T-helper 1 cell treated with Interleukin-12 subunit alpha and Interleukin-12 subunit beta and Interleukin-4 antibody, amounts not matched to agents 30 μg/mL and 1 μg/mL, for 36 hours (primary cell): ENCODE results near the gene KDM5A.
"Not testable (repeated sequence)": the region's sequence is repeated elsewhere in the genome, so short reads cannot be mapped to it uniquely, and the experiment has no call there.

ENCODE experiments used
- H3K27ac Mint-ChIP-seq: one replicate; pipeline ENCODE4 v1.8.0; 2021; ENCODE audit warnings: mild to moderate bottlenecking, mixed read lengths
- H3K27me3 Mint-ChIP-seq: one replicate; pipeline ENCODE4 v1.8.0; 2021; ENCODE audit warnings: low read depth, mixed read lengths
- H3K36me3 Mint-ChIP-seq: one replicate; pipeline ENCODE4 v1.8.0; 2021; ENCODE audit warnings: low read depth, mixed read lengths
- H3K4me1 Mint-ChIP-seq: one replicate; pipeline ENCODE4 v1.8.0; 2021; ENCODE audit warnings: low read depth, mixed read lengths
- H3K4me3 Mint-ChIP-seq: one replicate; pipeline ENCODE4 v1.8.0; 2021; ENCODE audit warnings: mild to moderate bottlenecking, moderate library complexity, mixed read lengths
- H3K9me3 Mint-ChIP-seq: one replicate; pipeline ENCODE4 v1.8.0; 2021; ENCODE audit warnings: mixed read lengths

Gene KDM5A

DNA sequence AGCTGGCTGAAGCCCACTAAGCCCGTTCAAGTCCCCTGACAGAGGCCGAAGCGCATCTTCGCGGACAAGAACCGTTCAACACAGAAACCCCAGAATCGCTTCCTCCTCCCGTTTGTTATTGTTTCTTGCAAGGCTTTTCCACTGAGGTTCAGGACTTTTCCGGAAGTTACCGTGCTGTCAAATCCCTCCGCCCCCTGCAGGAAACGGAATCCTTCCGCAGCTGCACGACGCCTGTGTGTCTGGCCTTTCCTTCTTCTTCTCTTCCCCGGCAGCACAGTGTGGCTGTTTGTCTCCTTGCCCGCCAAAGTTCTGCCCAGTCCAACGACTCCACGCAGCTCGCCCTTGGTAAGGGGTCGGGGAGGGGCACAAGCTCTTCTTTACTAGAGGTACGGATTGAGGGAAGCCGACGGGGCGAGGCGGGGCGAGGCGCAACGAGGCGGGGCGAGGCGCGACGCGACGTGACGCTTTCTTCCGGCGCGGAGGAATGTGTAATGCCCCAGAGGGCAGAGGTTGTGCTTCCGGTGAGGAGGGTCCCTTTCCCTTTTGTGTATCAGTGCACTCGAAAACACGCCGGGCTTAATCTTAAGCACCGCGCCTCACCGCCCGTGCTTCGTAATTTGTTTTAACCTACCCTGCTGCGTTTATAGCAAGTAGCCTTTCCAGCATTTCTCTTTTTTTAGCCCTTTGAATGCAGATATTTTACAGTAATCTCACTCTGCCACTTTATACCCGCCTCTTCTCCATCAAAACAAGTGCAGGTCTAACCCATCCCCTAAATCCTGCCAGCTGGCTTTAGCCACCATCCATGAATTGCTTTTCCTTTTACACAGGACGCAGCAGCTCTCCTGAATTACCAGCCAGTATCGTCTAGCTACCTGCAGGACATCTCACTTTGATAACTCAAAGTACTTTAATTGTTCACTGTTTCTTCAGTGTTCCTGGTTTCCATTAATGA is at the start of gene KDM5A:
TSS of gene KDM5A (minus strand) at position 179 of the 955 bp plus-strand sequence. CDS start 229 bp downstream, outside the sequence.
- H3K27ac Mint-ChIP-seq, result peak within 1 kb of the TSS; percentile 100
- H3K36me3 Mint-ChIP-seq, result peaks cover 25% of the 10 kb centered on the region
- peaks cover 26% of the 10 kb centered on the region for H3K4me1 Mint-ChIP-seq
- H3K9me3 Mint-ChIP-seq, result peaks cover 3% of the 10 kb centered on the region
- peak within 1 kb of the TSS; percentile 99 for H3K4me3 Mint-ChIP-seq
- no peaks in the 10 kb centered on the region for H3K27me3 Mint-ChIP-seq

DNA sequence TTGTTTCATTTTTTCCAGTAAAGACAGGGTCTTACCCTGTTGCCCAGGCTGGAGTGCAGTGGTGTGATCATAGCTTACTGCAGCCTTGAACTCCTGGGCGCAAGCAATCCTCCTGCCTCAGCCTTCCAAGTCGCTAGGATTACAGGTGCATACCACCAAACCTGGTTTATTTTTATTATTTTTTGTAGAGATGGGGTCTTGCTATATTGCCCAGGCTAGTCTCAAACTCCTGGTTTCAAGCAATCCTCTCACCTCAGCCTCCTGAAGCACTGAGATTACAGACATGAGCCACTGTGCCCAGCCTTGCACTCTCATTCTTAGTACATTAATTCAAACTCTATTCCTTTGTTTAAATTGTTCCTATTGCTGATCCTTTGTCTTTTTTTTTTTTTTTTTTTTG is 46.6 kb upstream of the KDM5A start:
- H3K27me3 Mint-ChIP-seq, H3K27ac Mint-ChIP-seq, H3K4me3 Mint-ChIP-seq, H3K9me3 Mint-ChIP-seq, H3K4me1 Mint-ChIP-seq: not testable (repeated sequence)
- H3K36me3 Mint-ChIP-seq, result peaks cover 20% of the 10 kb centered on the region

DNA sequence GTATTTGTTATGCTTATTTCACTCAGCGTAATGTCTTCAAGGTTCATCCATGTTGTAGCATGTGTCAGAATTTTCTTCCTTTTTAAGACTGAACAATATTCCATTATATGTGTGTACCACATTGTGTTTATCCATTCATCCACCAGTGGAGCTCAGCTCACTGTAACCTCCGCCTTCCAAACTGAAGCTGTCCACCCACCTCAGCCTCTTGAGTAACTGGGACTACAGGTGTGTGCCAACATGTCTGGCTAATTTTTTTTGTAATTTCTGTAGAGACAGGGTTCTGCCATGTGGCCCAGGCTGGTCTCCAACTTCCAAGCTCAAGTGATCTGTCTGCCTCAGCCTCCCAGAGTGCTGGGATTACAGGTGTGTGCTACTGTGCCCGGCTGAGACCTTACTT is 33.4 kb upstream of the KDM5A start:
- Mint-ChIP-seq H3K27ac (peak overlapping the region; percentile 31), H3K4me1 (no peaks in the 10 kb centered on the region), H3K27me3 (no peaks in the 10 kb centered on the region), H3K36me3 (peaks cover 14% of the 10 kb centered on the region), H3K4me3 (no peak overlapping the region), H3K9me3 (no peaks in the 10 kb centered on the region)

DNA sequence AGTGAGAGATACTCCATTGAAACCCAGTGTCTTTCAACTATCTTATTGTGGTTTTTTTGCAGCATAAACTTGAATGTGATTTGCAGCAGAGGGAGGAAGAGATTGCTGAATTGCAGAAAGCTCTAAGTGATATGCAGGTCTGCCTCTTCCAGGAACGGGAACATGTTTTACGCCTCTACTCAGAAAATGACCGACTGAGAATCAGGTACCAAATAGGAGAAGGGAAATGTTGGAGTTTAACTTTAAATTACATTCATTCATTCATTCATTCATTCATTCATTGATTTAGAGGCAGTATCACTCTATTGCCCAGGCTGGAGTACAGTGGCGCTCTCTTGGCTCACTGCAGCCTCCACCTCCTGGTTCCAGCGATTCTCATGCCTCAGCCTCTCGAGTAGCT is 29.3 kb upstream of the KDM5A start:
- H3K9me3 Mint-ChIP-seq, result no peaks in the 10 kb centered on the region
- no peaks in the 10 kb centered on the region for H3K27me3 Mint-ChIP-seq
- H3K27ac Mint-ChIP-seq, result no peak overlapping the region
- H3K36me3 Mint-ChIP-seq, result peaks cover 23% of the 10 kb centered on the region
- no peak overlapping the region for H3K4me3 Mint-ChIP-seq
- H3K4me1 Mint-ChIP-seq, result no peaks in the 10 kb centered on the region

DNA sequence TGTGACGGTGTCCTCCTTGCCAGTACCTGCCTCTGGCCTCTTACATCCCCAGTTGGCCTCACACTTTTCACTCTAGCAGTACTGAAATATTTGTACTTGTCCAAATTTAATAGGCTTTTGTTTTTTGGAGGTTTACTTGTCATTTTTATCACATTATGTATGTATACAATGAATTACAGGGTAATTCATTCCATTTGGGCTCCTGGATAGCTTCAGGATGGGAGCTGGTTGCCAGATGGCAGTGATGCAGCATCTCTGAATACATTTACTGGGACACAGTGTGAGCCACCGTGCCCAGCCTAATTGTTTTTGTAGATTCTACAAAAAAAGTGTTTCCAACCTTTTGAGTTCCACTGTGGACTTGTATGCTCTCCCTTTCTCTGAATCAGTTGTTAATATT is 25.7 kb upstream of the KDM5A start:
- Mint-ChIP-seq H3K9me3 (no peaks in the 10 kb centered on the region), H3K27me3 (no peaks in the 10 kb centered on the region), H3K4me1 (no peaks in the 10 kb centered on the region), H3K27ac (no peak overlapping the region), H3K4me3 (no peak overlapping the region), H3K36me3 (peaks cover 19% of the 10 kb centered on the region)

DNA sequence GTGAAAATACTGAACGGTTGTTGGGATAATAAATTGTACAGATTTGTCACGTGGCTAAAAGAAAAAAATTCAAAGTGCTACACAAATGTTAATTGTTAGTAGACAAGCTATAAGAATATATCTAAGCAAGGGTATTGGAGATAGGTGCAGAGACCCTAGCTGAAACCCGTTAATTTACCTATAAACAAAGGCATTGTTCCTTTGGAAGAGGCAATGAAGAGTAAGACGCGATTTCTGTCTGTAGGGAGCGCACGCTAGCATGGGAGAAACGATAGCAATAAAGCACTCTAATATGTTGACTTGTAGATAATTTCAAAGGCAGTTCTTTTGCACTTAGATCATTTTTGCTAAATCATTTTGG is 12.9 kb upstream of the KDM5A start:
- no peak overlapping the region for H3K4me3 Mint-ChIP-seq
- no peak overlapping the region for H3K27ac Mint-ChIP-seq
- no peaks in the 10 kb centered on the region for H3K9me3 Mint-ChIP-seq

DNA sequence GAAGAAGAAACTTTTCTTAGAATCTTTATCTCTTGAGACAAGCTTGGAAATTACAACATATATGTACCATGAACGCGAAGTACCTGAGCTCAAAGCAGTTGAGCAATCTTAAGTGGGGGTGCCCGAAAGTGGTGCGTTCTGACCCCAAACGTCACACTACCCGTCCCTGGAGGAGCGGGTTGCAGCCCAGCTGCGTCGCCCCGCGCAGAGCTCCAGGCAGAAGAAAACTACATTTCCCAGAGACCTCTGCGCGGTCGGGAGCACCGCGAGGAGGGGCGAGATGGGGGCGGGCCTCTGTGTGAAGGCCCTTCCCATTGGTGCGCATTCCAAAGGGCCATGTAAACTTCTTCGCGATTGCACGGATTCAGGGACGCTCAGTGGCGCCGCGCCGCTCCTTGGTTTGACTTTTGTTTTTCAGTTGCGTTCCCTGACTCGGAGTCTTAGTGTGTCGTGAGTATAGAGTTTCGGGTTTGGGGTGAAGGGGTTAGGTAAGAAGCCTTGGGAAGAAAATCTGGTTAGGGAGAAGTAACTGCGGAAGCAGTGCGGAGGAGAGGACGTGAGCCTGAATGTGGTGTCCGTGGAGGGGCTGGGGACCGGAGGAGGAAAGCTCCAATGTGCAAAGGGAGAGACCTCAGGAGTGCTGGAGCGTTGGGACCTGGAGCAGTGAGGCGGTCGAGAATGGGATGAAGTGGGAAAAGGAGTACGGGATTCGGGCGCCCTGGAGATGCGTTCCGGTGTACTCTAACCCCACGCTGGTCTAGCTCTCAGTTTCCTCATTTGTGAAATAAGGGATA is 12.3 kb upstream of the KDM5A start, which contains the start of gene CCDC77:
TSS of gene CCDC77 (plus strand) at position 410 of the 794 bp plus-strand sequence. CDS start 7,740 bp downstream, outside the sequence.
- Mint-ChIP-seq H3K27me3 (no peaks in the 10 kb centered on the region), H3K36me3 (no peaks in the 10 kb centered on the region), H3K9me3 (no peaks in the 10 kb centered on the region), H3K4me3 (no peak within 1 kb of the TSS), H3K4me1 (peaks cover 9% of the 10 kb centered on the region), H3K27ac (no peak within 1 kb of the TSS)

More for the DNA sequence above, 12.9 kb upstream of the KDM5A start:
- no peaks in the 10 kb centered on the region for H3K36me3 Mint-ChIP-seq
- H3K27me3 Mint-ChIP-seq, result no peaks in the 10 kb centered on the region
- H3K4me1 Mint-ChIP-seq, result peaks cover 9% of the 10 kb centered on the region

DNA sequence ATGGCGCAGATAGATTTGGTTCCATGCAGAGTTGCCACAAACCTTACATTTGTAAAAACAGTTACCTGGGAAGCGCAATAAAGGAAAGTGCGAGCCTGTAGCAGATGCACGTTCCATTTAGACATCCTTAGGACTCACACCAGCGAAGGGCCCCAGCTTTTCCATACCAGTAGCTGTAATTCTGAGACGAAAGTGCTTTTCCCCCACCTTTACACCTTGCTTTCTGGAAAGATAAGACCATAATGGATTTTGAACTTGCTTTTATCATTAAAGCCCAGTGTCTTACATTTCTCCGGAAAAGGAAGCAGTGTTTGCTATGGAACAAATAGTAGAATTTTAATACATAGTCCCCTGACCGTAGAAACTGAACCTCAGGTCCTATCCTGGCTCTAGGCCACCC is 11.7 kb upstream of the KDM5A start:
- no peaks in the 10 kb centered on the region for H3K36me3 Mint-ChIP-seq
- peaks cover 9% of the 10 kb centered on the region for H3K4me1 Mint-ChIP-seq
- H3K27me3 Mint-ChIP-seq, result no peaks in the 10 kb centered on the region
- H3K27ac Mint-ChIP-seq, result no peak overlapping the region
- no peak overlapping the region for H3K4me3 Mint-ChIP-seq
- H3K9me3 Mint-ChIP-seq, result no peaks in the 10 kb centered on the region

DNA sequence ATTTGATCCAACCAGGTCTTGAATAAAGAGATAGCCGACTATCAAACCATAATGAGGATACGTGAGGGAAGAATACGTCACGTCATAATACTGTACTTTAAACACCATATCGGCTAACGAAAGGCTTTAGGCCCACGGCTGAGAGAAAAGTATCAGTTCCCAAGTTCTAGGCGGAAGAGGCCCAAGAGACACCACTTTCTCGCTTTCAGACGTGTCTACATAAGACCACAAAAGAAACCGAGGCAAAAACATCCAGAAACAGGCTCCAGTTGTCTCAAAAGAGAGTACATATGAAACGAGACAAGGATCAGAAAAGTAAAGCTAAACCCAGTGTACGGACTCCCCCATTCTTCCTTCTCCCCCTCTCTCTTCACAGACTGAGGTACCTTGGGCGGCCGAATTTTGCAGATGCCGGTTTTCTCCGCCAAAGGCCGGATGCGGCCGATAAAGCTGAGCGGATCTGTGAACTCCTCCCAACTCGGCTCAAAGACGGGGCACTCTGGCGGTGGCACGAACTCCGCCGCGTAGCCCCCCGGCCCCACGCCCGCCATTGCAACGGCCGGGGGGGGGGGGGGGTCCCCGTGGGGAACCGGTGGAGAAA is 479 bp downstream of the KDM5A start:
- Mint-ChIP-seq H3K4me1 (peaks cover 26% of the 10 kb centered on the region), H3K36me3 (peaks cover 33% of the 10 kb centered on the region), H3K27ac (peak overlapping the region; percentile 100), H3K4me3 (peak overlapping the region; percentile 99), H3K9me3 (peaks cover 3% of the 10 kb centered on the region), H3K27me3 (no peaks in the 10 kb centered on the region)

DNA sequence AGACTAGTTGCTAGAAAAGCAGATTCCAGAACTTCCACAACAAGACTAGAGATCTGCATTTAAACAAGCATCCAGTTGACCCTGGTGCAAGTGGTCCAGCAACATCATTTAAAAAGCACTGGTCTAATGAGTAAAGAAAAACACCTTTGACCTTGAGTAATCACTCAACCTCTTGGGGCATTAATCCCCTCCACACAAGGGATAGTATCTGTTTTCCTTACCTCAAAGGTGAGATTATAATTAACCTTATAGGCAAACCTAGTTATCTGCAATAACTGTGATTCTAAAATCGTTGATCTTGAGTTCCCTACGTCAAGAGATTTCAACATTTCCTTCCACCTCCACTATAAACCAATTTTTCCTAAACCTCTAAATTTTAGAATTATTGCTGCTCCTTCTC is 1.1 kb downstream of the KDM5A start:
- peaks cover 3% of the 10 kb centered on the region for H3K9me3 Mint-ChIP-seq
- no peaks in the 10 kb centered on the region for H3K27me3 Mint-ChIP-seq
- peaks cover 36% of the 10 kb centered on the region for H3K36me3 Mint-ChIP-seq
- H3K4me1 Mint-ChIP-seq, result peaks cover 26% of the 10 kb centered on the region
- H3K27ac Mint-ChIP-seq, result peak overlapping the region; percentile 100
- peak overlapping the region; percentile 99 for H3K4me3 Mint-ChIP-seq

DNA sequence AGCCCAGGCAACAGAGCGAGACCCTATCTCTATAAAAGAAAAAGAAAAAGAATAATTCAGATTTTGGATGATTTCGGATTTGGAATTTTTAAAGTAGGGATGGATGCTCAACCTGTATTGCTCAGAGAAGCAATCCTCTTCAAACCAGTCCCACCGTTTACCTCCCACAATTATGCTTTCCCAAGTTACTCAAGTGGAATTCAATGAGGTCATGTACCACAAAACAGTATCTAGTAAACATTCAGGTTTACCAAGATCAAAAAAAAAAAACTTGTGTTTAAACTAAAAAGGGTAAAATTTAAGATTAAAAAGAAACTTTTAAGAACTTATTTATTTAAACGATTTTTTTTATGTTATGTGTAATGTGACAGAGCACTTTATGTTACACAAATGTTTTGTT is 2.5 kb downstream of the KDM5A start:
- H3K4me3 Mint-ChIP-seq, result peak overlapping the region; percentile 42
- H3K27ac Mint-ChIP-seq, result no peak overlapping the region
- no peaks in the 10 kb centered on the region for H3K27me3 Mint-ChIP-seq
- peaks cover 41% of the 10 kb centered on the region for H3K36me3 Mint-ChIP-seq
- peaks cover 26% of the 10 kb centered on the region for H3K4me1 Mint-ChIP-seq
- peaks cover 3% of the 10 kb centered on the region for H3K9me3 Mint-ChIP-seq

DNA sequence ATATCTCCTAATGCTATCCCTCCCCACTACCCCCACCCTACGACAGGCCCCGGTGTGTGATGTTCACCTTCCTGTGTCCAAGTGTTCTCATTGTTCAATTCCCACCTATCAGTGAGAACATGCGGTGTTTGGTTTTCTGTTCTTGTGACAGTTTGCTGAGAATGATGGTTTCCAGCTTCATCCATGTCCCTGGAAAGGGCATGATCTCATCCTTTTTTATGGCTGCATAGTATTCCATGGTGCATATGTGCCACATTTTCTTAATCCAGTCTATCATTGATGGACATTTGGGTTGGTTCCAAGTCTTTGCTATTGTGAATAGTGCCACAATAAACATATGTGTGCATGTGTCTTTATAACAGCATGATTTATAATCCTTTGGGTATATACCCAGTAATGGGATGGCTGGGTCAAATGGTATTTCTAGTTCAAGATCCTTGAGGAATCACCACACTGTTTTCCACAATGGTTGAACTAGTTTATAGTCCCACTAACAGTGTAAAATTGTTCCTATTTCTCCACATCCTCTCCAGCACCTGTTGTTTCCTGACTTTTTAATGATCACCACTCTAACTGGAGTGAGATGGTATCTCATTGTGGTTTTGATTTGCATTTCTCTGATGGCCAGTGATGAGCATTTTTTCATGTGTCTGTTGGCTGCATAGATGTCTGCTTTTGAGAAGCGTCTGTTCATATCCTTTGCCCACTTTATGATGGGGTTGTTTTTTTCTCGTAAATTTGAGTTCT is 18.2 kb downstream of the KDM5A start:
- H3K9me3 Mint-ChIP-seq, result peaks cover 28% of the 10 kb centered on the region
- not testable (repeated sequence) for H3K27me3 Mint-ChIP-seq, H3K4me3 Mint-ChIP-seq, H3K4me1 Mint-ChIP-seq, H3K27ac Mint-ChIP-seq
- peaks cover 88% of the 10 kb centered on the region for H3K36me3 Mint-ChIP-seq

DNA sequence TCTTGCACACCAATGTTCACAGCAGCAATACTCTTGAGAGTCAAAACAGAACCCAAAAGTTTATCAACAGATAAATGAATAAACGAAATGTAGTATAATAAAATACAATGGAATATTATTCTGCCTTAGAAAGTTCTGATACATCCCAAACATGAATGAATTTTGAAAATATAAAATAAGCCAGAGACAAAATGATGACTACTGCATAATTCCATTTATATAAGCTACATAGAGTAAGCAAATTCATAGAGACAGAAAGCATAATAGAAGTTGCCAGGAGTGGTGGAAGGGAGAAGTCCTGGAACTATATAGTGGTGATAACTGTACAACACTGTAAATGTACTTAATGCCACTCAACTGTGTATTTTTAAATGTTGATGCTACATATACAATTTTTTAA is 21.1 kb downstream of the KDM5A start:
- Mint-ChIP-seq H3K4me1 (peaks cover 2% of the 10 kb centered on the region), H3K4me3 (no peak overlapping the region), H3K27ac (no peak overlapping the region), H3K9me3 (peaks cover 11% of the 10 kb centered on the region), H3K36me3 (peaks cover 83% of the 10 kb centered on the region), H3K27me3 (no peaks in the 10 kb centered on the region)

DNA sequence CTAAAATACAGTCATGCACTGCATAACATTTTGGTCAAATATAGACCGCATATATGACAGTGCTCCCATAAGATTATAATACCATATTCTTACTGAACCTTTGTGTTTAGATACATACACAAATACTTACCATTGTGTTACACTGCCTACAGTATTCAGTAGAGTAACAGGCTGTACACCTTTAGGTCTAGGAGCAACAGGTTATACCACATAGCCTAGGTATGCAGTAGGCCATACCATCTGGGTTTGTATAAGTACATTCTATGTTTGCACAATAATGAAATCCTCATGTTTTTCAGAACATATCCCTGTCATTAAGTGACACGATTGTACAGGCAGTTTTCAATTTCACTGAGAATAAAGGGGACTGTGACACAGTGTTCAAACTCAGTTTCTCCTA is 22.3 kb downstream of the KDM5A start:
- H3K27ac Mint-ChIP-seq, result no peak overlapping the region
- H3K4me1 Mint-ChIP-seq, result peaks cover 5% of the 10 kb centered on the region
- H3K27me3 Mint-ChIP-seq, result no peaks in the 10 kb centered on the region
- peaks cover 3% of the 10 kb centered on the region for H3K9me3 Mint-ChIP-seq
- no peak overlapping the region for H3K4me3 Mint-ChIP-seq
- H3K36me3 Mint-ChIP-seq, result peaks cover 79% of the 10 kb centered on the region
